Amygdala (tissue), 56 donors: Measurements from ENCODE around the gene CCDC92B.
A peak's percentile ranks its signal among the peaks of the same experiment; 100 is the strongest.

Experiments
- DNase-seq, 56 donors: peaks; one replicate each; lab custom pipeline; 2025; lab: John Stamatoyannopoulos, UW

CCDC92B gene

GRCh38 chr17:2779545-2779944 lies 30.1 kb upstream of the CCDC92B start:
- DNase-seq, result no peak

- no peak for DNase-seq
These were observed 29.0 kb upstream of the CCDC92B start for GRCh38 chr17:2778489-2778888.

- no peak for DNase-seq
These were observed 27.9 kb upstream of the CCDC92B start for GRCh38 chr17:2777242-2777867.

GRCh38 chr17:2776589-2777241 lies 27.3 kb upstream of the CCDC92B start:
- peak in 4 of 56 donors; percentile 21 to 27 (median 24) for DNase-seq

GRCh38 chr17:2775206-2775605 lies 25.8 kb upstream of the CCDC92B start:
- DNase-seq, result no peak

GRCh38 chr17:2770129-2770528 lies 20.7 kb upstream of the CCDC92B start:
- DNase-seq, result no peak

- no peak for DNase-seq
These were observed 9.4 kb upstream of the CCDC92B start for GRCh38 chr17:2758870-2759269.

- no peak for DNase-seq
These were observed 6.7 kb upstream of the CCDC92B start for GRCh38 chr17:2755891-2756724.

- DNase-seq, result no peak
These were observed 2.0 kb upstream of the CCDC92B start for GRCh38 chr17:2751491-2751890.

GRCh38 chr17:2750721-2751120 lies 1.3 kb upstream of the CCDC92B start:
- no peak for DNase-seq

- peak in 41 of 56 donors; percentile 5 to 73 (median 41) for DNase-seq
These were observed 331 bp upstream of the CCDC92B start for GRCh38 chr17:2749784-2750181.

GRCh38 chr17:2745317-2746037 lies 4.0 kb downstream of the CCDC92B start:
- peak in 33 of 56 donors; percentile 6 to 61 (median 29) for DNase-seq

GRCh38 chr17:2737693-2738092 lies 11.8 kb downstream of the CCDC92B start:
- no peak for DNase-seq

- peak in 1 of 56 donors; percentile 14 for DNase-seq
These were observed 12.5 kb downstream of the CCDC92B start for GRCh38 chr17:2736956-2737355.

- DNase-seq, result no peak
These were observed 13.6 kb downstream of the CCDC92B start for GRCh38 chr17:2735896-2736295.

- no peak for DNase-seq
These were observed 14.5 kb downstream of the CCDC92B start for GRCh38 chr17:2734939-2735338.

- DNase-seq, result no peak
These were observed 17.6 kb downstream of the CCDC92B start for GRCh38 chr17:2731807-2732206.

GRCh38 chr17:2730764-2731353 lies 18.6 kb downstream of the CCDC92B start:
- no peak for DNase-seq

GRCh38 chr17:2724784-2725164 lies 24.7 kb downstream of the CCDC92B start:
- peak in 4 of 56 donors; percentile 18 to 33 (median 24) for DNase-seq

- no peak for DNase-seq
These were observed 25.3 kb downstream of the CCDC92B start for GRCh38 chr17:2723997-2724783.
